H1 (cell line): ENCODE data around the gene USP7.

Experiments
- ATF3 ChIP-seq: IDR thresholded peaks from 2 replicates; pipeline ENCODE4 v1.6.1; 2011; ENCODE audit warnings: low read depth, mild to moderate bottlenecking, low read length; ENCODE audit not compliant: insufficient read depth
- CHD2 ChIP-seq: IDR thresholded peaks from 2 replicates; pipeline ENCODE4 v1.6.1; 2012; ENCODE audit warnings: low read length, improper control_type of control experiment
- CTCF ChIP-seq, 3 experiments: IDR thresholded peaks; 1 replicate in 2 of 3; 2 replicates in 1 of 3; pipeline versions ENCODE4 v1.5.1 to v1.6.1; 2011; ENCODE audit warnings: low read length in 3 of 3, mild to moderate bottlenecking in 3 of 3, inconsistent platforms in 2 of 3, low read depth in 1 of 3, moderate library complexity in 1 of 3; ENCODE audit not compliant: insufficient read depth in 1 of 3; ENCODE audit errors: control extremely low read depth in 1 of 3
- EP300 ChIP-seq, 2 experiments: IDR thresholded peaks; 1 replicate in 1 of 2; 2 replicates in 1 of 2; pipeline ENCODE4 v1.6.1; 2011 to 2012; ENCODE audit warnings: low read depth in 2 of 2, low read length in 2 of 2, mild to moderate bottlenecking in 2 of 2, borderline replicate concordance in 1 of 2, inconsistent platforms in 1 of 2, moderate library complexity in 1 of 2
- POLR2A ChIP-seq, 2 experiments: IDR thresholded peaks; 1 replicate in 1 of 2; 2 replicates in 1 of 2; pipeline ENCODE4 v1.6.1; 2011; ENCODE audit warnings: low read depth in 2 of 2, low read length in 2 of 2, mild to moderate bottlenecking in 2 of 2; ENCODE audit errors: control extremely low read depth in 1 of 2
- POLR2AphosphoS5 ChIP-seq: IDR thresholded peaks from 2 replicates; pipeline ENCODE4 v1.6.1; 2011; ENCODE audit warnings: low read depth, low read length
- RFX5 ChIP-seq: IDR thresholded peaks from 2 replicates; pipeline ENCODE4 v1.6.1; 2011; ENCODE audit warnings: low read depth, low read length, improper control_type of control experiment, borderline replicate concordance
- SRF ChIP-seq: IDR thresholded peaks from 2 replicates; pipeline ENCODE4 v1.6.1; 2011; ENCODE audit warnings: mild to moderate bottlenecking, low read depth, low read length, moderate library complexity
- SUZ12 ChIP-seq: fragments of 200-600 bp; sonication (generic); IDR thresholded peaks from 2 replicates; pipeline ENCODE4 v1.6.1; 2012; ENCODE audit warnings: mild to moderate bottlenecking, inconsistent platforms, low read length, moderate library complexity, mixed read lengths

- TF ChIP-seq RFX5, result no peak
- TF ChIP-seq CTCF (IDR thresholded peaks at IDR 0.05; ENCODE audit: control extremely low read depth in 1 of 3, insufficient read depth in 1 of 3, low read depth in 1 of 3, low read length in 3 of 3), result no peak
- peak; percentile 62; the same call in 1 of the 2 replicates for TF ChIP-seq POLR2AphosphoS5
- TF ChIP-seq POLR2A (IDR thresholded peaks at IDR 0.05; ENCODE audit: control extremely low read depth in 1 of 2, low read depth in 2 of 2, low read length in 2 of 2), result no peak
- TF ChIP-seq ATF3, result no peak
- TF ChIP-seq EP300 (IDR thresholded peaks at IDR 0.05; ENCODE audit: borderline replicate concordance in 1 of 2, low read depth in 2 of 2, low read length in 2 of 2), result no peak
- TF ChIP-seq SUZ12, result no peak
- TF ChIP-seq CHD2, result no peak
- no peak for TF ChIP-seq SRF
These were observed 111.8 kb downstream of the USP7 start for GRCh38 chr16:8851761-8852403.
